Stimulated activated CD4-positive, alpha-beta T cell treated with anti-CD3 and anti-CD28 coated beads, TNF-alpha, amount 100 ng/mL, for 4 hours (primary cell): ENCODE measurements around the gene TCF4.
"Not testable (repeated sequence)": the region's sequence is repeated elsewhere in the genome, so short reads cannot be mapped to it uniquely, and the experiment has no call there.

Experiments used
- DNase-seq, 3 experiments: peaks; one replicate each; pipeline ENCODE4 v3.0.0-alpha.2; 2020; ENCODE audit warnings: low read depth in 3 of 3

The TCF4 gene

GRCh38 chr18:55475467-55475866 lies 112.5 kb downstream of the TCF4 start:
- no peak for DNase-seq

- DNase-seq, result no peak
Observed at GRCh38 chr18:55473560-55473959, 114.4 kb downstream of the TCF4 start.

DNA sequence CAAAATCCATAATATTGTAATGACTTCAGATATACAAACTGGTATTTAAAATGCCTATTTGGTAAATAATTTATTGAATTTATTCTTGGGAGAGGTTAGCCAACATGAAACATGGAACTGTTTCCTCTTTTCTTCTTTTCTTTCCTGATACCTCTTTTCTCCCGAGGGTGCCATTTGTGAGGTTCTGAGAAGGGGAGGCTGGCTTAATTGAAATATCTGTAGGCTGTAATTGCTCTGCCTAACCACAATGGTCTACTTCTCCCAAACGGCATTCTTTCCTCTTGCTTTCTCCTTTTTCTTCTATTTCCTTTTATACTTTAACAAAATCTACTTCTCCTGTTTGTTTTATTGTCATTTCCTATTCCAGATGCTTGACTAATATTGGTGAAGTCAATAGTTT lies 114.9 kb downstream of the TCF4 start:
- no peak for DNase-seq

- no peak for DNase-seq
Observed at GRCh38 chr18:55470826-55471225, 117.2 kb downstream of the TCF4 start.

GRCh38 chr18:55469134-55469533 lies 118.9 kb downstream of the TCF4 start:
- DNase-seq, result not testable (repeated sequence)

DNA sequence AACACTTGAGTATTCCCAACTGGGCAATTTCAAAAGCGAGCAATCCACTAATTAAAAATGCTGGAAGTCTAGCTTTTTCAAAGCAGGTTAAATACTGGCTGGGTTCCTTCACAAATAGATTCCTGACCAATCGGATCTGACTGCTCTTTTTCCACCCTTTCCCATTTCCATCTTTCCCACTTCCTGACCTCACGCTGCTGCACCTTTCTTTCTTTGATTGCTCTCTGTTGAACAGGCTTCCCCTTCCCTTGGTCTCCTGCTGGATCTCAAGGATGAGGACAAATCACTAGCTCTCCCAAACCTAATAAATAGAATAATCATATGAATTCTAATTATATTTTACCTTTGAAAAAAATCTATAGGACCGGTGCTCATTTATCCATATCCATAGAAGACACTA lies 121.2 kb downstream of the TCF4 start:
- DNase-seq, result no peak

GRCh38 chr18:55465313-55465712 lies 122.7 kb downstream of the TCF4 start:
- DNase-seq, result no peak

GRCh38 chr18:55464581-55464980 lies 123.4 kb downstream of the TCF4 start:
- no peak for DNase-seq

DNA sequence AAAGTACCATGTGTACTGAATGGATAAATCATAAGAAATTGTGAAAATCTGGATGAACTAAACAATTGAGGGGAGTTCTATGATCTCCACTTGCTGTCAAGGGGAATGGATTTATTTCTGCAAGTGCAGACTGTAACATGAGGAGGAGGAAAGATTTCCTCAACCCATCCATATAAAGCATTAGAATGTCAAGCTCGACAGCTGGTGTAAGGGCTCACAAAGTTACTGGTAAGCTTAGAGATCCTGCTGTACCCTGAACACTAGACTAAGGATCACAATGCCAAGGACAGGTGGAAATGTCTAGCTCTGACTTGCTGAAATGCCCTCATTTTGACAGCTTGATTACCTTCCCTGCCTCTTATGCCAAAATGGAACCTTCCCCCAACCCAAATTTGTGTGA lies 125.3 kb downstream of the TCF4 start:
- DNase-seq, result no peak

DNA sequence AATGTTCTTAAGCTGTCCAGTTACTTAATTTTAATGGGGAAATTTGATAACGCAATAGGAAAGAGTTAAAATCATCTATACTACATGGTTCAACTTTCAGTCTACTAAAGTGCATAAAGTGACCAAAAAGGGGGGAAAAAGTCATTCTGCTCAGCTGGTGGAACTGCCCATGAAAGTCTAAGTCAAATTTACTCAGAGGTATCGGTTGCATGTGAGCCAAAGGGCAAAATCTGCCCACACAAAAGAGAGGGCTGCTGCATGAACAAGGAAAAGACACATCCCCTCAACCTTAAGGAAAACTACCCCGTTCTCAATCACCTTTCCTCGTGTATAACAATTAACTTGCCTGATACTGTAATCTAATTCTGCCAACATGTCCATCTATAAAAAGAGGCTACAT lies 126.1 kb downstream of the TCF4 start:
- no peak for DNase-seq

DNA sequence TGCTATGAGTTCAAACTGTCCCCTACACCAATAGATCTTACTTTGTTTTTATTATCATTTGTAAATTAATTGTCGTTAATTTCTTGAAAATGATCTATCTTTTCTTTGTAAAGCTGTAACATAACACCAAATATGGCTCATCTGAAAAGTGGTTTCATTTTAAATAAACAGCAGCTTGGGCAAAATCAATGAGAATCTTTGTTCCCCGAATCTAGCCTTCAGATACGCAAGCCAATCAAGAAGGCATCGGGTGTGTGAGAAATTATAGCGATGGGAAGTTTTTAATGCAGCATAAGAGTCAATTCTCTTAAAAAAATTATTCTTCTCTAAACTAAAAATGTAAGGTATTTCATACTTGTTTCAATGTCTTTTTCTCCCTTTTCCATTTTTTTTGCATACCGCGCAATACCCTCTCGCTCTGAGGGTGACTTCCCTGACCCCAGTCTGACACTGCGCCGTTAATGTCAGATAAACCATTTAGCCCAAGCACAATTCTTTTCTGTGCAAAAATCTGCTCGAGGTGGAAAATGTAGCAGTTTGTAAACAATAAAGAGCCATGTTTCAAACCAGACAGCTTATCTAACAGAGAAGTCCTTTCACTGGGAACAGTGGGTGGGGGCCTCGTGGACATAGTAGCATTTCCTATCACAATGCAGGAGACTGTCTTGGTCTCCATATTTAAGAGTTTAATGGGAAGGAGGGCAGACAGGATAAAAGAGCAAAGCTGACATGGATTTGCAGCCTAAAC lies 129.4 kb downstream of the TCF4 start:
- no peak for DNase-seq

DNA sequence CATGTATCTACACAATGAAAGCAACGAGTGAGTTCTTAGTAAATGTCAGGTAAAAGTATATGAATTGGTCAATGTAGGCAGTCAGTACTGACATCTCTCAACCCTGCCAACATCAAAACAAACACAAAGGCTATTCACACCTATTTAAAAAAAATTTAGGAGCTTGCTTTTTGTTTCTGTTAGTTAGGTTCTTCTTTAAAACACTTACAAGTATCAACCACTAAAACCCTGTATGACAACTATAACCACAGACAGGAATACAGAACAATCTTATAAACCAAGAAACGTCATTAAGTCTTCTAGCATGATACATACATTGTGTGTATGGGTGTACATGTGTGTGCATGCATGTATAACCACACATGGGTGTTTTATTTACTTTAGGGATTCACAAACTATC lies 131.0 kb downstream of the TCF4 start:
- DNase-seq, result no peak

GRCh38 chr18:55455938-55456337 lies 132.1 kb downstream of the TCF4 start:
- no peak for DNase-seq

DNA sequence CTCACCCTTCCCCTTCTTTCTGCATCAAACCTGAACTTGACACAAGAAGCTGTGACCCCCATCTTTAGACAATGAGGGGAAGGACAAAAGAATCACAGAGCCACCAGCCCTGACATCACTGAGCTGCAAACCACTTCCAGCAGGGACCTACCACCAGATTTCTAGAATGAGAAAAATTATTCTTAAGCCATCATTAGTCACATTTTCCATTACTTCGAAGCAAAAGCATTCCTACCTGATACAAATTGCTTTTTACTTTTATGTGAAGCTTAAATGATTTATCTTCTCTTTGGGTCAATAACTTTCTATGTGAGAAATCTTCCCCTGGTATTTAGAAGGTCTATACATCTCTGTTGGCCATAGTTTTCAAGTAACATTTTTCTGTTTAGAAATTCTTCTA lies 134.8 kb downstream of the TCF4 start:
- DNase-seq, result no peak

GRCh38 chr18:55452123-55452611 lies 135.8 kb downstream of the TCF4 start:
- DNase-seq, result no peak

- DNase-seq, result no peak
Observed at GRCh38 chr18:55449412-55450140, 138.4 kb downstream of the TCF4 start.

DNA sequence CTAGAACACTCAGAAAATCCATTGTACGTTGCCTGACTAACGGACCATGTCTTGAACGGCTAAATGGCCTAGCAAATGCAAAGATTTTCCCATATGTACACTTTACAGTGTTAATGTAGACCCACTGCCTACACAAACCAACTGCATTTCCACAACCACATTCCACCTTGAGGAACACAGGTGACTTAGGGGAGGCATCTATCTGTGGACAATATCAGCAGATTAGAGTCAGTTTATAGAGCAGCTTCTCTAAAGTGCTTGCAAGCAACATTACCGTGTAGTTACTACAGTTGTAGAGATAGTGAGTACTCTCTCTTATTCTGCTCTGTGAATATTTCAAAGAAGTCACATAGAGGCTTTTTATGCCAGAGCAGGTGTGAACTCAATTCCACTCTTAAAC lies 139.6 kb downstream of the TCF4 start:
- no peak for DNase-seq

DNA sequence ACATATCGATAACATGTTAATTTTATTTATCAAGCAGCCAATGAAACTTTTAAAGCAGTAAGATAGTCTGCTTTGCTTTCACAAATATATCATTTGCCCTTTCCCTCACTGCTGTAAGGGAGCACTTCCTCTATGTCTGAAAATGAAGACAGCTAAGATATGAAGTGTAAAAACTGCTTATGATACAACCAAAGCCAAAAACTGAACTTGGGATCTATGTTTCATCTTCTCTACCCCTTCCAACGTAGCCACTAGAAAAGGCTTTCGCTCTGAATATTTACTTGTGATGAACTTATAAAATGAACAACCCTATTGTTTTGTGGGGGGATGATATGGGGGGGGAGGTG lies 140.3 kb downstream of the TCF4 start:
- no peak for DNase-seq

DNA sequence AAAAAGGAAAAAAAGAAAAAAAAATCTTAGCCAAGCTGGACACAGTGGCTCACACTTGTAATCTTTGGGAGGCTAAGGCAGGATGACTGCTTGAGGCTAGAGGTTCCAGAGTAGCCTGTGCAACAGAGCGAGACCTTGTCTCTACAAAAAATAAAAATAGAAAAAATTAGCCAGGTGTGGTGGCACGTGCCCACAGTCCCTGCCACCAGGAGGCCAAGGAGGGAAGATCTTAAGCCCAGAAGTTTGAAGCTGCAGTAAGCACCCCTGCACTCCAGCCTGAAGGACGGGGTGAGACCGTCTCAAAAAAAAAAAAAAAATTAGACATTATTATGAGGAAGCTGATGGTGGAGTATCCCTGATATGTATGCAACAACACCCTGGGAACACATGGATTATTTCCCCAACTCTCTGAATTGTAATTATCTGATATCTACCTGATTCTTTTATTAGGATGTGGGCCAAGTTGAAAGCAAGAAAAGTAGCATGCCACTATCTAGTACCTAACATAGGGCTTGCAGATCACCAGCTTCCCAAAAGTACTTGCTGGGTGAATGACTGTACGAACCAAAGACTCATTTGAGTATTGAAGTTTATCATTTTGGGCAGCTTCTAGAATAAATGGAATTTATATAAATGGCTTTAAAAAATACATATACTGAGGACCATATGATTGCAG lies 140.9 kb downstream of the TCF4 start:
- DNase-seq, result no peak

GRCh38 chr18:55444536-55444935 lies 143.5 kb downstream of the TCF4 start:
- DNase-seq, result no peak

DNA sequence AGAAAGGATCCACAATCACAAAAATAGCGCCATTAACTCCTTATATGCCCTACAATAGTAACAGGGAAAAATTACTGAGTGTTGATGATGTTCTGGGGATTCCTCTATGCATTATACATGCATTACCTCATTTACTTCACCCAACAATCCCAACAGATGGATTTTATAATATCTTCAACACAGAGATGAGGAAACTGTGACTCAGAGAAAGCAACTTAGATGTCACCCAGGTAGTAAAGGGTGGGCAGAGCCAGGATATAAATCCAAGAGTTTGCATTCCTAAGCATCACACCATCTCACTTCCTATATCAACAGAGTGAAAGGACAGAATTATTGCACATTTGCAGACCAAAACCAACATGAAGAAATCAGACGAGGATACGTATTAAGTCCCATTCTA lies 144.2 kb downstream of the TCF4 start:
- no peak for DNase-seq

- DNase-seq, result no peak
Observed at GRCh38 chr18:55442561-55442960, 145.4 kb downstream of the TCF4 start.

DNA sequence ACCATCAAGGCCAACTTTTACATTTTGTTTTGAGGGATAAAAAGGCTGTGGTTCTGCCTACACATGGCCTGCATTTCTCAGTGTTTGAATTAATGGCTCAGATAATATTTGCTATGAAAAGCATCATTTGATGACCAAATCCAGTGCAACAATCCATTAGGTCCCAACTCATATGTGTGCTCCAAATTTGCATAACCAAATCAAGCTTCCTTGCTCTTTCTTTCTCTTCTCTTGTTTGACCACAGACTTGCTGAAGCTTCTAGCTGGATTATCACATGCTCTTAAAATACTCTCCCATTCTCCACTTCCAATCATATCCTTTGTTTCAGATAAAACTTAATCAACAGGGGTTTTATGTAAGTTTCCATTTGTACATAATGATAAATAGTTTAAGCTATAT lies 147.0 kb downstream of the TCF4 start:
- no peak for DNase-seq
